VCaP (cell line): ENCODE measurements around the gene SRSF7.
"Not testable (repeated sequence)": the region's sequence is repeated elsewhere in the genome, so short reads cannot be mapped to it uniquely, and the experiment has no call there.

Experiments used
- H3K27ac ChIP-seq: fragments of 450-650 bp; 2 replicates; pipeline ENCODE4 v1.5.1; 2017
- CTCF ChIP-seq: fragments of 450-650 bp; conservative IDR thresholded peaks from 2 replicates; pipeline ENCODE4 v1.5.1; 2017; ENCODE audit warnings: mild to moderate bottlenecking, moderate library complexity

The SRSF7 gene

GRCh38 chr2:38716185-38716584, 35.0 kb downstream of the SRSF7 start:
- TF ChIP-seq CTCF, result no peak
- H3K27ac ChIP-seq, result no peak overlapping the region

GRCh38 chr2:38714941-38715340, 36.2 kb downstream of the SRSF7 start:
- not testable (repeated sequence) for H3K27ac ChIP-seq

GRCh38 chr2:38713338-38713737, 37.8 kb downstream of the SRSF7 start:
- no peak for TF ChIP-seq CTCF
- no peak overlapping the region for H3K27ac ChIP-seq

- TF ChIP-seq CTCF, result no peak
Observed at GRCh38 chr2:38712871-38713270, 38.3 kb downstream of the SRSF7 start.

GRCh38 chr2:38712413-38712812, 38.7 kb downstream of the SRSF7 start:
- no peak for TF ChIP-seq CTCF
- H3K27ac ChIP-seq, result no peak overlapping the region

More at GRCh38 chr2:38712871-38713270, 38.3 kb downstream of the SRSF7 start:
- no peak overlapping the region for H3K27ac ChIP-seq

GRCh38 chr2:38711558-38711957, 39.6 kb downstream of the SRSF7 start:
- TF ChIP-seq CTCF, result no peak
- no peak overlapping the region for H3K27ac ChIP-seq

- no peak for TF ChIP-seq CTCF
- H3K27ac ChIP-seq, result no peak overlapping the region
Observed at GRCh38 chr2:38709567-38710194, 41.5 kb downstream of the SRSF7 start.

- H3K27ac ChIP-seq, result no peak overlapping the region
- no peak for TF ChIP-seq CTCF
Observed at GRCh38 chr2:38708900-38709566, 42.1 kb downstream of the SRSF7 start.

GRCh38 chr2:38708491-38708890, 42.7 kb downstream of the SRSF7 start:
- H3K27ac ChIP-seq, result not testable (repeated sequence)
